Measurements from ENCODE around the gene PURA.

DNA sequence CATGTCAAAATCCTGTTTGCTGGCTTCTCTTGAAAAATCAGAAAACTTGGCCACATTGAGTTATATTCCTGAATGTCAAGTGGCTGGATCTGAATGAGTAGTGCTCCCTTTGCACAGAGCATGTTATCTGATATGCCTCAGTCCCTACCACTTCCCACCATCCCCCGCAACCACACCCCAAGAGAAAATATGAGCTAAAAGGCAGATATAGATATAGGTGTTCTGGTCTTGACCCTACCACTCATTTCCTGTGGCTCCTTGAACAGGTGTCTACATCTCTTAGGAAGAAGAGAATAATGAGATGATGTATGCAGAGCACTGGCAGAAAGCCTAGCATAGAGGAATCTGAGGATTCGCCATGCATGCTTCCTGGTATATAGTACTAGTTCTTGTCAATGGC lies 54.5 kb downstream of the PURA start:
- TF ChIP-seq EP300 (IDR thresholded peaks at IDR 0.05) (no peak), POLR2A (IDR thresholded peaks at IDR 0.05) (no peak)
- TF ChIP-seq, protein P1, sequence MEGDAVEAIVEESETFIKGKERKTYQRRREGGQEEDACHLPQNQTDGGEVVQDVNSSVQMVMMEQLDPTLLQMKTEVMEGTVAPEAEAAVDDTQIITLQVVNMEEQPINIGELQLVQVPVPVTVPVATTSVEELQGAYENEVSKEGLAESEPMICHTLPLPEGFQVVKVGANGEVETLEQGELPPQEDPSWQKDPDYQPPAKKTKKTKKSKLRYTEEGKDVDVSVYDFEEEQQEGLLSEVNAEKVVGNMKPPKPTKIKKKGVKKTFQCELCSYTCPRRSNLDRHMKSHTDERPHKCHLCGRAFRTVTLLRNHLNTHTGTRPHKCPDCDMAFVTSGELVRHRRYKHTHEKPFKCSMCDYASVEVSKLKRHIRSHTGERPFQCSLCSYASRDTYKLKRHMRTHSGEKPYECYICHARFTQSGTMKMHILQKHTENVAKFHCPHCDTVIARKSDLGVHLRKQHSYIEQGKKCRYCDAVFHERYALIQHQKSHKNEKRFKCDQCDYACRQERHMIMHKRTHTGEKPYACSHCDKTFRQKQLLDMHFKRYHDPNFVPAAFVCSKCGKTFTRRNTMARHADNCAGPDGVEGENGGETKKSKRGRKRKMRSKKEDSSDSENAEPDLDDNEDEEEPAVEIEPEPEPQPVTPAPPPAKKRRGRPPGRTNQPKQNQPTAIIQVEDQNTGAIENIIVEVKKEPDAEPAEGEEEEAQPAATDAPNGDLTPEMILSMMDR (IDR thresholded peaks at IDR 0.05) = no peak
